SU-DHL-6 (cell line): ENCODE measurements around the gene SCYL2.

Experiments
- H2AFZ ChIP-seq: fragments of 200-600 bp; sonication (generic); 2 replicates; pipeline ENCODE4 v1.6.1; 2014; ENCODE audit warnings: low read depth, mild to moderate bottlenecking, moderate library complexity, mixed read lengths, antibody characterized with exemption, low read length; ENCODE audit not compliant: severe bottlenecking
- H3F3A ChIP-seq: fragments of 200-600 bp; shearing (Covaris generic); 2 replicates; pipeline ENCODE4 v1.6.0; 2016; ENCODE audit warnings: antibody characterized with exemption, mild to moderate bottlenecking; ENCODE audit not compliant: insufficient read depth
- H3K27ac ChIP-seq: fragments of 200-600 bp; sonication (generic); 2 replicates; pipeline ENCODE4 v1.5.1; 2016; ENCODE audit warnings: low read depth, mild to moderate bottlenecking, low read length, moderate library complexity, mixed read lengths
- H3K27me3 ChIP-seq: fragments of 200-600 bp; sonication (generic), shearing (Covaris generic); 2 replicates; pipeline ENCODE4 v1.6.0; 2014; ENCODE audit warnings: mild to moderate bottlenecking, low read length
- H3K36me3 ChIP-seq: fragments of 200-600 bp; sonication (generic); 2 replicates; pipeline ENCODE4 v1.6.1; 2014; ENCODE audit warnings: mild to moderate bottlenecking, low read length, mixed read lengths
- H3K4me2 ChIP-seq: fragments of 300-600, 200-600 bp; shearing (Covaris generic), sonication (generic); 2 replicates; pipeline ENCODE4 v1.6.0; 2014; ENCODE audit warnings: low read length, low read depth, mild to moderate bottlenecking; ENCODE audit not compliant: poor library complexity, severe bottlenecking
- H3K4me3 ChIP-seq: fragments of 200-600 bp; sonication (generic); 2 replicates; pipeline ENCODE4 v1.5.1; 2014; ENCODE audit warnings: antibody characterized with exemption, low read length, mild to moderate bottlenecking, mixed read lengths; ENCODE audit not compliant: insufficient read depth, poor library complexity, severe bottlenecking
- H3K79me2 ChIP-seq: fragments of 200-600 bp; sonication (generic); 2 replicates; pipeline ENCODE4 v1.6.1; 2014; ENCODE audit warnings: mild to moderate bottlenecking, low read length, moderate library complexity; ENCODE audit not compliant: insufficient read depth
- H3K9ac ChIP-seq: fragments of 200-600 bp; sonication (generic); 2 replicates; pipeline ENCODE4 v1.7.0; 2014; ENCODE audit warnings: mild to moderate bottlenecking, low read length
- H3K9me2 ChIP-seq: fragments of 200-600 bp; sonication (generic); replicated peaks from 2 replicates; pipeline ENCODE4 v1.6.1; 2014; ENCODE audit warnings: low read length; ENCODE audit not compliant: insufficient read depth
- H3K9me3 ChIP-seq: fragments of 200-600 bp; sonication (generic); 2 replicates; pipeline ENCODE4 v1.6.1; 2014; ENCODE audit warnings: low read length, mixed read lengths; ENCODE audit not compliant: insufficient read depth
- H4K20me1 ChIP-seq: fragments of 200-600 bp; sonication (generic); 2 replicates; pipeline ENCODE4 v1.6.1; 2014; ENCODE audit warnings: low read depth, mild to moderate bottlenecking, antibody characterized with exemption, low read length, moderate library complexity, mixed read lengths
- CTCF ChIP-seq: fragments of 200-600 bp; sonication (generic); IDR thresholded peaks from one replicate; pipeline ENCODE4 v1.5.1; 2017; ENCODE audit warnings: antibody characterized with exemption, mild to moderate bottlenecking, low read length, moderate library complexity; ENCODE audit not compliant: insufficient read depth, poor library complexity, severe bottlenecking
- EZH2phosphoT487 ChIP-seq: fragments of 200-600 bp; sonication (generic), shearing (Covaris generic); conservative IDR thresholded peaks from 2 replicates; pipeline ENCODE4 v1.6.1; 2018; ENCODE audit warnings: mild to moderate bottlenecking, antibody characterized with exemption, low read length, moderate library complexity, mixed read lengths

The SCYL2 gene

GRCh38 chr12:100371146-100371545 is 104.2 kb downstream of the SCYL2 start:
- Histone ChIP-seq H3K79me2 (no peaks in the 10 kb centered on the region), H4K20me1 (no peaks in the 10 kb centered on the region), H3K9me3 (no peaks in the 10 kb centered on the region), H3K4me2 (no peak overlapping the region), H3K9me2 (no peaks in the 10 kb centered on the region), H3F3A (no peaks in the 10 kb centered on the region), H3K27me3 (no peaks in the 10 kb centered on the region), H3K9ac (no peak overlapping the region), H2AFZ (no peak overlapping the region), H3K36me3 (no peaks in the 10 kb centered on the region), H3K4me3 (no peak overlapping the region), H3K27ac (no peak overlapping the region)
- TF ChIP-seq EZH2phosphoT487: no peak
- no peak for TF ChIP-seq CTCF

- Histone ChIP-seq H3K4me2 (no peak overlapping the region), H3K4me3 (no peak overlapping the region), H3K79me2 (no peaks in the 10 kb centered on the region), H3F3A (no peaks in the 10 kb centered on the region), H3K9me3 (no peaks in the 10 kb centered on the region), H3K27ac (no peak overlapping the region), H3K9me2 (no peaks in the 10 kb centered on the region), H4K20me1 (no peaks in the 10 kb centered on the region), H2AFZ (no peak overlapping the region), H3K27me3 (no peaks in the 10 kb centered on the region), H3K9ac (no peak overlapping the region), H3K36me3 (no peaks in the 10 kb centered on the region)
- TF ChIP-seq CTCF (no peak), EZH2phosphoT487 (no peak)
Measured at GRCh38 chr12:100372853-100373640, 106.1 kb downstream of the SCYL2 start.

- Histone ChIP-seq H3K27me3 (no peaks in the 10 kb centered on the region), H3K4me3 (no peak overlapping the region), H3K36me3 (no peaks in the 10 kb centered on the region), H3K4me2 (no peak overlapping the region), H3K79me2 (no peaks in the 10 kb centered on the region), H2AFZ (no peak overlapping the region), H3F3A (no peaks in the 10 kb centered on the region), H4K20me1 (no peaks in the 10 kb centered on the region), H3K9ac (no peak overlapping the region), H3K27ac (no peak overlapping the region), H3K9me3 (no peaks in the 10 kb centered on the region), H3K9me2 (no peaks in the 10 kb centered on the region)
- TF ChIP-seq CTCF: no peak
- TF ChIP-seq EZH2phosphoT487: no peak
Measured at GRCh38 chr12:100375038-100375735, 108.2 kb downstream of the SCYL2 start.
